Activated T-helper 1 cell treated with anti-CD3 and anti-CD28 coated beads, Interleukin-2, amount 50 U/mL, for 16 hours (primary cell): ENCODE data around the gene TMEM223.
"Not testable (repeated sequence)": the region's sequence is repeated elsewhere in the genome, so short reads cannot be mapped to it uniquely, and the experiment has no call there.

Experiments used
- DNase-seq, 2 donors: peaks; one replicate each; pipeline ENCODE4 v3.0.0-alpha.2; 2020; ENCODE audit warnings: low read depth in 1 of 2, low spot score in 1 of 2

The TMEM223 gene

DNA sequence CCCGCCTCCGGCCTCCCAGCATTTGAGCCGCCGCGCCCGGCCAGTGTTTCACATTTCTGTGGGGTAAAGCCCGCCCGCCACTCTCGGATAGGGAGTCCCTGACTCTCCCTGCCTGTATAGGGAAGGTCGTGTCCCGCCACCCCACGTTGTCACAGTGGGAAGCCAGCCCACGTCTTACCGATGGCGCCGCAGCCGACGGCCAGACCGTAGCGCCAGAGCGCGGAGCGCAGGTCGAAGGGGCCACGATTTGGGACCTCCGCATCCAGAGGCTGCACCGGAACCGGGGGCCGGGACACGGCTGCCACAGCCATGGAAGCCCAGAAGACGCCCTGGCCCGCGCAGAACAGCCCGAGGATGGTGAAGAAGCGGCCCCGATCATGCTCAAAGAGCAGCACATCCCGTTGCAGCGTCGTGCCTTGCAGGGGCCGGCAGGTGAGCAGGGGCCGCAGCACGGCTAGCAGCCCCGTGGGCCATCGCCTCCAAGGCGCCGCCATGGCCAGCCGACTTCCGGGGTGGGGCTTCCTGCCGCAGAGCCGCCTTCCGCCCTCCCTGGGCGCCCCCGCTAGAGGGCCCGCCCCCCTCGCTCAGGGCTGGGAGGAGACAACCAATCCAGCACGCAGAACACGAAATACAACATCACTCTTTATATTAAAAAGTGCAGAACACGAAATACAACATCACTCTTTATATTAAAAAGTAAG, at the start of gene TMEM223:
TSS of gene TMEM223 (minus strand) at position 506 of the 701 bp plus-strand sequence. CDS start at position 494, 12 bp downstream.
- peak; percentile 82 to 85 for DNase-seq

DNA sequence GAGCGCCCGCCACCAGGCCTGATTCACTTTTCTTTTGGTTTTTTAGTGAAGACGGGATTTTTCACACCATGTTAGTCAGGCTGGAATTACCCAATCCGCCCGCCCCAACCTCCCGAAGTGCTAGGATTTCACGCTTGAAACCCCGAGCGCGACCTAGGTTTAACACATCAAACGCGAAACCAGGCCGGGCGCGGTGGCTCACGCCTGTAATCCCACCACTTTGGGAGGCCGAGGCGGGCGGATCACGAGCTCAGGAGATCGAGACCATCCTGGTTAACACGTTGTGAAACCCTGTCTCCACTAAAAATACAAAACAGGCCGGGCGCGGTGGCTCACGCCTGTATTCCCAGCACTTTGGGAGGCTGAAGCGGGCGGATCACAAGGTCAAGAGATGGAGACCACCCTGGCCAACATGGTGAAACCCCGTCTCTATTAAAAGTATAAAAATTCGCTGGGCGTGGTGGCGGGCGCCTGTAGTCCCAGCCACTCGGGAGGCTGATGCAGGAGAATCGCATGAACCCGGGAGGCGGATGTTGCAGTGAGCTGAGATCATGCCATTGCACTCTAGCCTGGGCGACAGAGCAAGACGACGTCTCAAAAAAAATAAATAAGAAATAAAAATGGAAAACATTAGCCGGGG, 49.0 kb upstream of the TMEM223 start:
- DNase-seq = peak; percentile 44 to 69

- DNase-seq = peak; percentile 84 to 88
Observed at GRCh38 chr11:62839050-62839945, 47.5 kb upstream of the TMEM223 start, which contains the start of gene WDR74. TSS of gene WDR74 (minus strand) at chr11:62839590. CDS start at chr11:62839570, 20 bp downstream.

- no peak for DNase-seq
Observed at GRCh38 chr11:62835336-62835735, 43.5 kb upstream of the TMEM223 start.

DNA sequence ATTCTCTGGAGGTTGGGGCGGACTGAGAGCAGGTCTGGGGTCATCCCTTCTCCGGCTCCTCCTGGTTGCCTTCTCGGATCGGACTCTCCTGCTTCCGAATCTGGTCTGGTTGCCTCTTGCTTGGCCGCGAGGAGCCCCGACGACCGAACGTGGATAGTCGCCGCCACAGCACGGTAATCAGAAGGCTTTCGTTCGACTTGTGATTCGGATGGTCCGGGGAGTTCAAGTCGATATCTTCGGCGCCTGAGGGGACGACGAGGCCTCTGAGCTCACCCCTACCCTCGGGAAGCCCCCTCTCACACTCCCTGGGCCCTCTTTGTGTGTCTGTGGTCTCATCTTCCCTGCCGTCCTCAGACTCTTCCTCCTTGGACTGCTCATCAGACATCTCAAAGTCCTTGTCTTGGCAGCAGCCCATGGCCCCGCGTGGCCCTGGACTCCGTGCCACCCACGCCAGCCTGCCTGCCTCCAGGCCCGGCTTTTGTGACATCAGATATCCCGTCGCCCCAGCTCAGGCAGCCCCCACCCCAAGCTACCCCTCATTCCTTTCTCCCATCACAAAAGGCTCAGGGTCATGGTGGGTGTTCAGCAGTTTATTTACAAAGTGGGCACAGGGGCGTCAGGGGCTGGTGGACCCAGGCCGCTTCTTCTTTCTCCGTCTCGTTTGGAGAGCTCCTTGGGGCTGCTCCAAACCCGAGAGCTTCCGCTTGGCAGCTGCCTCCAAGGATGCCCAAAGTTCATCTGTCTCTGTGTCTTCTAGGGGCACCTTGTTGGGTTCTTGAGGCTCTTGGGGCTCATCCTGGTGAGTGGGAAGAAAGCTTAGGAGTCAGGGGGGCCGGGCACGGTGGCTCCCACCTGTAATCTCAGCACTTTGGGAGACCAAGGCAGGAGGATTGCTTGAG, 40.8 kb upstream of the TMEM223 start, which contains the start of gene TEX54:
TSS of gene TEX54 (minus strand) at position 506 of the 899 bp plus-strand sequence.
- DNase-seq = no peak

- peak; percentile 99 for DNase-seq
Observed at GRCh38 chr11:62831520-62832335, 39.9 kb upstream of the TMEM223 start, which contains the start of gene STX5. TSS of gene STX5 (minus strand) at chr11:62832051. CDS start at chr11:62831243, 808 bp downstream.

GRCh38 chr11:62830904-62831519, 39.2 kb upstream of the TMEM223 start:
- no peak for DNase-seq

- DNase-seq = not testable (repeated sequence)
Observed at GRCh38 chr11:62828130-62828529, 36.3 kb upstream of the TMEM223 start.

DNA sequence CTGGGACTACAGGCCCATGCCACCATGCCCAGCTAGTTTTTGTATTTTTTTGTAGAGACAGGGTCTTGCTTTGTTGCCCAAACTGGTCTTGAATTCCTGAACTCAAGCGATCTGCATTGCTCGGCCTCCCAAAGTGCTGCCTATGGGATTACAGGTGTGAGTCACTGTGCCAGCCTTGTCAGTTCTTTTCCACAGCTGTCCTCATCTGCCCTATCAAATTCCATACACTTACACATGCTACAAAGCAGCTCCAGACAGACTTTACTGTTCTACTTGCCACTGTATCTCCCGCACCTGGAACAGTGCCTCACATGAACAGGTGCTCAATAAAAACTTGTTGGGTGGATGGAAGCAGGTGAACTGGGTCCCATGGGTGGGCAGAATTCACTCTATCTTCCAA, 31.9 kb upstream of the TMEM223 start:
- DNase-seq = no peak

DNA sequence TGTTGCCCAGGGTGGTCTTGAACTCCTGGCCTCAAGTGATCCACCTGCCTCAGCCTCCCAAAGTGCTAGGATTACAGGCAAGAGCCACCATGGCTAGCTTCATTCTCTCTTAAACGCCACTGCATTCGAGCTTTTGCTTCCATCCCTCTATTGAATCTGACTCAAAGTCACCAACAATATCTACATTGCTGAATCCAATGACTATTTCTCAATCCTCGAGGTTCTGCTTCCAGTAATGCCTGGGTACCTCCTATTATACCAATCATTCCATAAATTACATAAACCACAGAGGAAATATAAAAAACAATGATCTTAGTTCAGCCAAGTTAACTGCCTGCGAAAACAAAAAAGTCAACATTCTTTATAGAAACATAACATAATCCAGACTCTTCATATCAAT, 25.3 kb upstream of the TMEM223 start:
- no peak for DNase-seq

GRCh38 chr11:62816557-62816956, 24.8 kb upstream of the TMEM223 start:
- no peak for DNase-seq

GRCh38 chr11:62811659-62812058, 19.9 kb upstream of the TMEM223 start:
- no peak for DNase-seq

DNA sequence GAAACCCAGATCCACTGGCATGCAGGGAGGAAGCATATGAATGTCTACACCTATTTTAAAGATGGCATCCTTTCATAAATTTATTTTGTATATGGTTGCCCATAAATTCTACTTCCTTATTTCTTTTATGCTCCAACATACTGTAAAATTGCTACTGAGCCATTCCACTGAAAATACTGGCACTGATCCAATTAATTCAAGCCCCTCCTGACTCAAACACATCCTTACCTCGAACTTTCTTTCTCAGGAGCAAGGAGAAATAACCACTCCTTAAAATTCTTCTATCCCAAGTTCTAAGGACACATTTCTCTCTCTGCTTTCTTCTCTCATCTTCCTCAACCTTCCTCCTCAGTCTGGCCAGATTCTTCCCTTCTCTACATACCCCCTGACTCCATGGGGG, 18.9 kb upstream of the TMEM223 start:
- DNase-seq = no peak

GRCh38 chr11:62806611-62807121, 14.9 kb upstream of the TMEM223 start:
- DNase-seq = no peak

- DNase-seq = no peak
Observed at GRCh38 chr11:62805961-62806441, 14.2 kb upstream of the TMEM223 start.

DNA sequence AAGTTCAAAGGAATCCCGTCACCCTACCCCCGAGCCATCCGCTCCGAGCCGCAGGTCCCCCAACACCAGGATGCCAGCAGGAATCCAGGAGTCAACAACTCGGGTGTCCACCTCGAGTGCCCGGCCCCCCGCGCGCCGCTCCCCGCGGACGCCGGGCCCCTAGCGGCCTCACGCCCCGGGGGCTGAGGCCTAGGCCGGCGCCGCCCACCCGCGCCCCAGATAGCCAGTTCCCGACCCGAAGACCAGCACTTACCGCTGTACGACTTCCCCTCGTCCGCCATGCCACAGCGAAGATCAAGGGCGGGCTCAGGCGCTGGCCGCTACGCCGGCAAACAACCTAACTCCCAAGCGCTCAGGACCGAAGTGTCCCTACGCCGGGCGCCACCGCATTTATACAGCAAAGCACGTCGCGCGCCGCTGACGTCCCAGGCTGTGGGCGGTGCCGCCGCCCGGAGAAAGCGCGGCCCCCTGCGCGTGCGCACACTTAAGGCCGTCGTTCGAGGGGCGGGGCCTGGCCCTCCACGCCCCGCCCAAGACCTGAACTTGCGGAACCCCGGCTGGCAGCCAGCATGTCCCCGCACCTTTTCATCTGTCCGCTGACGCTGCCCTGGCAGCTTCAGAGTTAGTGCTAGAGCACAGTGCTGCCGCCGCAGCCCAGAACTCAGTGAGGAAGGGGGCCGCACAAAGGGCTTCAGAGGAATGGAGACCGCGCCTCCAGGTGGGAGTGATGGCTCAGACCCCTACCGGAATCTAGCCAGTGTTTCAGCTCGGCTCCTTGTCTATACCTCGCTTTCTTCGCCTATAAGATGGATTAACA, 13.5 kb upstream of the TMEM223 start, which contains the start of gene NXF1:
TSS of gene NXF1 (minus strand) at position 365 of the 817 bp plus-strand sequence. CDS start at position 281, 84 bp downstream.
- peak; percentile 92 to 96 for DNase-seq

DNA sequence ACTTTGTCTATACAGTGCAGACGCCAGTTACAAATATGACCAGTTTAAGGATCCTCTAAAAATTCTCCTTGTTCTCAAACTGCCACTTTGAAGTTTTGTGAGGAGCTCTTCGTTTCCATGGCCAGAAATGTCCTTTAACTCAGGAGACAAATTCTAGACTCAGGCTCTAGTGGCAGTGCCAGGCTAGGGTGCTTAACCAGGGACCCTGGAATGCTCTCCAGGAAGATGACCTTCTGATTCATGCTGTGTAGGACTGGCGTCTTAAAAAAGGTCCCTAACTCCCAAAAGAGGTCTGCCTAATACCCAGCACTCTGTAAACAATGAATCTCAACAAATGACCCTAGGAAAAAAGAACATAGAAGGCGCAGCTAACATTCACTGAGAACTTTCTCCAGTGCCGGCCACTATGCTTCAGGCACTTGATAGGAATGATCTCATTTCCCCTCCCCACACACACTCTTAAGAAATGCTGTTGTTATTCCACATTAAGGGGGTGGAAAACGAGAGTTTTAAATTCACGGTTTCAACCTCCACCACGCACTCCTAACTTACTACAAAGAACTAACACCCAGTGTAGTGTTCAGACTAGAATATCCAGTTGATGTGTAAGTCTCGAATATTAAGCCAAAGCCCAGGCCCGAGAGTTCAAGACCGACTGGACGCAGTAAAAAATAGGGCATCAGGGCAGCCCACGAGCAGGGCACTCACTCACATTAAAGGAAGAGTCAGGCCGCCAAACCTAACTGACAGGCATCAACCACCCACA, 12.7 kb upstream of the TMEM223 start:
- DNase-seq = no peak
